Measurements from ENCODE around the gene BUD31.
"Not testable (repeated sequence)": the region's sequence is repeated elsewhere in the genome, so short reads cannot be mapped to it uniquely, and the experiment has no call there.

The BUD31 gene

GRCh38 chr7:99402854-99403253 is 5.9 kb upstream of the BUD31 start:
- no peak for DNase-seq

GRCh38 chr7:99403764-99404163 is 5.0 kb upstream of the BUD31 start:
- DNase-seq: no peak

GRCh38 chr7:99404235-99404976 is 4.4 kb upstream of the BUD31 start:
- DNase-seq: no peak

- no peak for DNase-seq
Measured at GRCh38 chr7:99404977-99405320, 3.8 kb upstream of the BUD31 start.

- no peak for DNase-seq
Measured at GRCh38 chr7:99406557-99406956, 2.2 kb upstream of the BUD31 start.

- peak; percentile 38 for DNase-seq
Measured at GRCh38 chr7:99407872-99408378, 844 bp upstream of the BUD31 start.

GRCh38 chr7:99409192-99409572 is 413 bp downstream of the BUD31 start:
- DNase-seq: no peak

GRCh38 chr7:99409806-99410205 is 1.0 kb downstream of the BUD31 start:
- no peak for DNase-seq

GRCh38 chr7:99410635-99411034 is 1.9 kb downstream of the BUD31 start:
- no peak for DNase-seq

- DNase-seq: not testable (repeated sequence)
Measured at GRCh38 chr7:99415513-99416127, 6.9 kb downstream of the BUD31 start.

- DNase-seq: no peak
Measured at GRCh38 chr7:99418260-99418659, 9.5 kb downstream of the BUD31 start.

- DNase-seq: no peak
Measured at GRCh38 chr7:99419323-99420021, 10.7 kb downstream of the BUD31 start.

- DNase-seq: no peak
Measured at GRCh38 chr7:99420213-99420612, 11.4 kb downstream of the BUD31 start.

- no peak for DNase-seq
Measured at GRCh38 chr7:99420986-99421385, 12.2 kb downstream of the BUD31 start.

GRCh38 chr7:99422186-99422585 is 13.4 kb downstream of the BUD31 start:
- DNase-seq: no peak

- no peak for DNase-seq
Measured at GRCh38 chr7:99422625-99423024, 13.9 kb downstream of the BUD31 start.

GRCh38 chr7:99424932-99425730 is 16.4 kb downstream of the BUD31 start:
- no peak for DNase-seq

GRCh38 chr7:99428972-99429566 is 20.3 kb downstream of the BUD31 start:
- no peak for DNase-seq

GRCh38 chr7:99429756-99430155 is 21.0 kb downstream of the BUD31 start:
- no peak for DNase-seq

GRCh38 chr7:99431756-99432540 is 23.2 kb downstream of the BUD31 start:
- DNase-seq: not testable (repeated sequence)

- DNase-seq: no peak
Measured at GRCh38 chr7:99433158-99433557, 24.4 kb downstream of the BUD31 start.

Data from stimulated activated CD4-positive, alpha-beta T cell treated with anti-CD3 and anti-CD28 coated beads, Interleukin-1b, Interleukin-23, amount 100 ng/mL, for 48 hours (primary cell).